ENCODE results near the gene LRP6. TPM values are rescaled to one million over a fixed set of nuclear protein-coding genes. Genes with fewer than 3 reads are reported as not detected.

LRP6 gene
- total RNA-seq, 4 donors from 2014 or later: 9.5 to 21.4 (median 14.7) TPM

GRCh38 chr12:12240662-12241340 is 26.0 kb downstream of the LRP6 start:
- no peak for ATAC-seq
- TF ChIP-seq CTCF (IDR thresholded peaks at IDR 0.05 in 4 of 5, conservative IDR thresholded peaks at IDR 0.05 in 1 of 5) (no peak), POLR2A (IDR thresholded peaks at IDR 0.05) (no peak)

GRCh38 chr12:12239127-12239526 is 27.7 kb downstream of the LRP6 start:
- in situ Hi-C loops (cut with MboI; ENCODE audit: low sequenced_read_pairs in 4 of 4) (no loop called here), intact Hi-C loops (cut with DNase I; ENCODE audit: low total_unique reads) (no loop called here)
- no peak for DNase-seq
- no peaks in the 10 kb centered on the region for H3K9me3 ChIP-seq
- H3K4me1 ChIP-seq: peaks cover 0 to 16% of the 10 kb centered on the region in 2 donors
- no peaks in the 10 kb centered on the region for H3K27me3 ChIP-seq
- H3K4me3 ChIP-seq: no peak overlapping the region
- H3K36me3 ChIP-seq: no peaks in the 10 kb centered on the region
- TF ChIP-seq CTCF (IDR thresholded peaks at IDR 0.05 in 4 of 5, conservative IDR thresholded peaks at IDR 0.05 in 1 of 5): no peak
- TF ChIP-seq POLR2A (IDR thresholded peaks at IDR 0.05): no peak
- peak overlapping the region in 2 of 4 donors; percentile 14 to 34 for H3K27ac ChIP-seq
- no peak for ATAC-seq

More at GRCh38 chr12:12240662-12241340, 26.0 kb downstream of the LRP6 start:
- Histone ChIP-seq H3K4me3 (no peak overlapping the region), H3K36me3 (no peaks in the 10 kb centered on the region), H3K9me3 (no peaks in the 10 kb centered on the region), H3K4me1 (peaks cover 0 to 16% of the 10 kb centered on the region in 2 donors), H3K27me3 (no peaks in the 10 kb centered on the region), H3K27ac (no peak overlapping the region)
- in situ Hi-C loops (cut with MboI; ENCODE audit: low sequenced_read_pairs in 4 of 4) (no loop called here), intact Hi-C loops (cut with DNase I; ENCODE audit: low total_unique reads) (no loop called here)
- no peak for DNase-seq

GRCh38 chr12:12238605-12239004 is 28.2 kb downstream of the LRP6 start:
- DNase-seq (no peak), ATAC-seq (no peak)
- Histone ChIP-seq H3K27ac (peak overlapping the region in 1 of 4 donors; percentile 14), H3K4me1 (peaks cover 0 to 16% of the 10 kb centered on the region in 2 donors), H3K36me3 (no peaks in the 10 kb centered on the region), H3K9me3 (no peaks in the 10 kb centered on the region), H3K4me3 (no peak overlapping the region), H3K27me3 (no peaks in the 10 kb centered on the region)
- TF ChIP-seq POLR2A (IDR thresholded peaks at IDR 0.05) (no peak), CTCF (IDR thresholded peaks at IDR 0.05 in 4 of 5, conservative IDR thresholded peaks at IDR 0.05 in 1 of 5) (no peak)
- intact Hi-C loops (cut with DNase I; ENCODE audit: low total_unique reads): no loop called here
- in situ Hi-C loops (cut with MboI; ENCODE audit: low sequenced_read_pairs in 4 of 4): no loop called here

GRCh38 chr12:12236896-12237295 is 29.9 kb downstream of the LRP6 start:
- intact Hi-C loops (cut with DNase I; ENCODE audit: low total_unique reads) (no loop called here), in situ Hi-C loops (cut with MboI; ENCODE audit: low sequenced_read_pairs in 4 of 4) (no loop called here)
- no peaks in the 10 kb centered on the region for H3K27me3 ChIP-seq
- ATAC-seq (no peak), DNase-seq (no peak)
- no peaks in the 10 kb centered on the region for H3K9me3 ChIP-seq
- H3K36me3 ChIP-seq: no peaks in the 10 kb centered on the region
- no peak for TF ChIP-seq POLR2A (IDR thresholded peaks at IDR 0.05)
- TF ChIP-seq CTCF (IDR thresholded peaks at IDR 0.05 in 4 of 5, conservative IDR thresholded peaks at IDR 0.05 in 1 of 5): no peak
- no peak overlapping the region for H3K27ac ChIP-seq
- H3K4me3 ChIP-seq: no peak overlapping the region
- H3K4me1 ChIP-seq: peaks cover 6 to 16% of the 10 kb centered on the region in 2 donors
